Hepatocyte (in vitro differentiated cells): Measurements from ENCODE around the gene USP11. TPM values are rescaled to one million over a fixed set of nuclear protein-coding genes. Genes with fewer than 3 reads are reported as not detected.

Source experiments
- DNase-seq: peaks from one replicate; pipeline ENCODE4 v3.0.0-alpha.2; 2016; ENCODE audit warnings: low spot score
- H2AFZ ChIP-seq: fragments of 200-600 bp; sonication (generic); 2 replicates; pipeline ENCODE4 v1.6.0; 2016; ENCODE audit warnings: antibody characterized with exemption, mild to moderate bottlenecking
- H3K27ac ChIP-seq: fragments of 200-600 bp; sonication (generic); 2 replicates; pipeline ENCODE4 v1.5.1; 2016; ENCODE audit warnings: mild to moderate bottlenecking
- H3K27me3 ChIP-seq: fragments of 200-600 bp; sonication (generic); 2 replicates; pipeline ENCODE4 v1.6.1; 2016
- H3K36me3 ChIP-seq: fragments of 200-600 bp; sonication (generic); replicated peaks from 2 replicates; pipeline ENCODE4 v1.5.1; 2016; ENCODE audit warnings: low read depth; ENCODE audit not compliant: insufficient read depth
- H3K4me1 ChIP-seq: fragments of 200-600 bp; sonication (generic); 2 replicates; pipeline ENCODE4 v1.5.1; 2016; ENCODE audit warnings: mild to moderate bottlenecking, moderate library complexity; ENCODE audit not compliant: insufficient read depth
- H3K4me2 ChIP-seq: fragments of 200-600 bp; sonication (generic); 2 replicates; pipeline ENCODE4 v1.6.0; 2016
- H3K4me3 ChIP-seq: fragments of 200-600 bp; sonication (generic); 2 replicates; pipeline ENCODE4 v1.5.1; 2016; ENCODE audit warnings: mild to moderate bottlenecking
- H3K79me2 ChIP-seq: fragments of 200-600 bp; sonication (generic); 2 replicates; pipeline ENCODE4 v1.6.0; 2017; ENCODE audit warnings: mild to moderate bottlenecking
- H3K9me2 ChIP-seq: fragments of 200-600 bp; sonication (generic); replicated peaks from 2 replicates; pipeline ENCODE4 v1.6.0; 2017; ENCODE audit warnings: mild to moderate bottlenecking; ENCODE audit not compliant: insufficient read depth
- H3K9me3 ChIP-seq: fragments of 200-600 bp; sonication (generic); 2 replicates; pipeline ENCODE4 v1.5.1; 2016; ENCODE audit warnings: low read depth, mild to moderate bottlenecking
- H4K20me1 ChIP-seq: fragments of 200-600 bp; sonication (generic); 2 replicates; pipeline ENCODE4 v1.6.0; 2016; ENCODE audit warnings: mild to moderate bottlenecking; ENCODE audit not compliant: insufficient read depth, poor library complexity, severe bottlenecking
- CTCF ChIP-seq: fragments of 200-600 bp; sonication (generic); IDR thresholded peaks from 2 replicates; pipeline ENCODE4 v1.5.1; 2016; ENCODE audit warnings: antibody characterized with exemption, mild to moderate bottlenecking; ENCODE audit not compliant: poor library complexity
- EZH2 ChIP-seq: fragments of 200-600 bp; sonication (generic); IDR thresholded peaks from 2 replicates; pipeline ENCODE4 v1.6.1; 2016; ENCODE audit warnings: antibody characterized with exemption, mild to moderate bottlenecking, borderline replicate concordance
- EZH2phosphoT487 ChIP-seq: fragments of 200-600 bp; sonication (generic); IDR thresholded peaks from one replicate; pipeline ENCODE4 v1.6.1; 2018; ENCODE audit warnings: antibody characterized with exemption, mild to moderate bottlenecking, low read depth, moderate library complexity; ENCODE audit not compliant: unreplicated experiment, severe bottlenecking
- WGBS: methylation state at CpG from one replicate; pipeline ENCODE4 v1.1.6; 2016; ENCODE audit warnings: low lambda C conversion rate; ENCODE audit errors: missing lambda C conversion rate; 5-methylcytosine and 5-hydroxymethylcytosine counted together
- polyA plus RNA-seq: library from polyadenylated mRNA; unstranded; fragments of >200 nt; fragmentation: Nextera tagmentation; extraction: Ambion mirVana; gene quantifications from 2 replicates; pipeline ENCODE4 v1.2.1, GENCODE V29; 2016
- total RNA-seq: library from RNA; depleted of rRNA; stranded (reverse); fragments of >200 nt; gene quantifications from 2 replicates; pipeline ENCODE4 v1.2.3, GENCODE V29; 2014

Gene USP11
- total and polyA plus RNA-seq, 2 experiments from 2014 or later = 89.2 to 199 TPM

- Histone ChIP-seq H3K4me2 (no peak overlapping the region), H3K9me3 (no peaks in the 10 kb centered on the region), H3K4me1 (no peaks in the 10 kb centered on the region), H3K4me3 (no peak overlapping the region), H3K36me3 (no peaks in the 10 kb centered on the region), H3K27ac (no peak overlapping the region), H3K27me3 (no peaks in the 10 kb centered on the region), H2AFZ (no peak overlapping the region), H3K79me2 (peaks cover 20% of the 10 kb centered on the region), H3K9me2 (no peaks in the 10 kb centered on the region), H4K20me1 (no peaks in the 10 kb centered on the region)
- 84% methylated on average over 3 of the region's 3 CpGs for WGBS
- TF ChIP-seq EZH2 (no peak), CTCF (no peak), EZH2phosphoT487 (no peak)
- no peak for DNase-seq
Observed at GRCh38 chrX:47206316-47206715, 26.5 kb upstream of the USP11 start.

- TF ChIP-seq EZH2phosphoT487 (no peak), EZH2 (no peak), CTCF (no peak)
- peaks cover 9% of the 10 kb centered on the region for H3K79me2 ChIP-seq
- H3K4me2 ChIP-seq = no peak overlapping the region
- no peak overlapping the region for H3K27ac ChIP-seq
- H4K20me1 ChIP-seq = no peaks in the 10 kb centered on the region
- H3K4me1 ChIP-seq = no peaks in the 10 kb centered on the region
- H3K36me3 ChIP-seq = no peaks in the 10 kb centered on the region
- no peaks in the 10 kb centered on the region for H3K9me3 ChIP-seq
- H3K9me2 ChIP-seq = no peaks in the 10 kb centered on the region
- no peak overlapping the region for H3K4me3 ChIP-seq
- no peaks in the 10 kb centered on the region for H3K27me3 ChIP-seq
- no peak for DNase-seq
- WGBS = 89% methylated on average over 12 of the region's 12 CpGs
- H2AFZ ChIP-seq = no peak overlapping the region
Observed at GRCh38 chrX:47208108-47208507, 24.7 kb upstream of the USP11 start.

GRCh38 chrX:47209508-47210238, 23.1 kb upstream of the USP11 start:
- no peak overlapping the region for H3K27ac ChIP-seq
- peaks cover 9% of the 10 kb centered on the region for H3K79me2 ChIP-seq
- 97% methylated on average over 16 of the region's 16 CpGs for WGBS
- no peaks in the 10 kb centered on the region for H3K4me1 ChIP-seq
- no peak overlapping the region for H2AFZ ChIP-seq
- no peaks in the 10 kb centered on the region for H3K9me3 ChIP-seq
- no peak for TF ChIP-seq CTCF
- TF ChIP-seq EZH2 = no peak
- TF ChIP-seq EZH2phosphoT487 = no peak
- H3K36me3 ChIP-seq = no peaks in the 10 kb centered on the region
- no peaks in the 10 kb centered on the region for H4K20me1 ChIP-seq
- no peaks in the 10 kb centered on the region for H3K27me3 ChIP-seq
- no peak overlapping the region for H3K4me2 ChIP-seq
- no peaks in the 10 kb centered on the region for H3K9me2 ChIP-seq
- no peak overlapping the region for H3K4me3 ChIP-seq
- DNase-seq = no peak
